ENCODE measurements around the gene RASGRF2.

DNA sequence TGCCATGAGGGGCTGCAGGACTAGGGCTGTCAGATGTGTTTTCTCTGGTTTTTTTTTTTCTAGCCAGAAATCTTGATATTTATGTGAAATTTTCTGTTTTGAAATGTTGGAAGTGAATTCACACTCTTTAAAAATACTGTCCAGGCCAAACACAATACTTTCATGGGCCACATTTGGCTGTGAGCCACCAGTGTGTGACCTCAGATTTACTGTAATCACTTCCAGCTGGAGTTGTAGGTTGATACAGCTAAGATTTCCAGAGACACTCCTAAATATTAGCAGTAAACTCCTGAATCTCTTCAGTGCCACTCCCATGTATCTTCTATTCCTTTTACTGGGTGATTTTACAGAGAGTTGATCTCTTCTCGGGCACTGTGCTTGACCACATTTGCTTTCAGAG is 180.8 kb downstream of the RASGRF2 start:
- no peak for TF ChIP-seq EZH2 (IDR thresholded peaks at IDR 0.05; ENCODE audit: borderline replicate concordance, insufficient read depth, low read length, poor library complexity, severe bottlenecking)
- TF ChIP-seq, protein P1, sequence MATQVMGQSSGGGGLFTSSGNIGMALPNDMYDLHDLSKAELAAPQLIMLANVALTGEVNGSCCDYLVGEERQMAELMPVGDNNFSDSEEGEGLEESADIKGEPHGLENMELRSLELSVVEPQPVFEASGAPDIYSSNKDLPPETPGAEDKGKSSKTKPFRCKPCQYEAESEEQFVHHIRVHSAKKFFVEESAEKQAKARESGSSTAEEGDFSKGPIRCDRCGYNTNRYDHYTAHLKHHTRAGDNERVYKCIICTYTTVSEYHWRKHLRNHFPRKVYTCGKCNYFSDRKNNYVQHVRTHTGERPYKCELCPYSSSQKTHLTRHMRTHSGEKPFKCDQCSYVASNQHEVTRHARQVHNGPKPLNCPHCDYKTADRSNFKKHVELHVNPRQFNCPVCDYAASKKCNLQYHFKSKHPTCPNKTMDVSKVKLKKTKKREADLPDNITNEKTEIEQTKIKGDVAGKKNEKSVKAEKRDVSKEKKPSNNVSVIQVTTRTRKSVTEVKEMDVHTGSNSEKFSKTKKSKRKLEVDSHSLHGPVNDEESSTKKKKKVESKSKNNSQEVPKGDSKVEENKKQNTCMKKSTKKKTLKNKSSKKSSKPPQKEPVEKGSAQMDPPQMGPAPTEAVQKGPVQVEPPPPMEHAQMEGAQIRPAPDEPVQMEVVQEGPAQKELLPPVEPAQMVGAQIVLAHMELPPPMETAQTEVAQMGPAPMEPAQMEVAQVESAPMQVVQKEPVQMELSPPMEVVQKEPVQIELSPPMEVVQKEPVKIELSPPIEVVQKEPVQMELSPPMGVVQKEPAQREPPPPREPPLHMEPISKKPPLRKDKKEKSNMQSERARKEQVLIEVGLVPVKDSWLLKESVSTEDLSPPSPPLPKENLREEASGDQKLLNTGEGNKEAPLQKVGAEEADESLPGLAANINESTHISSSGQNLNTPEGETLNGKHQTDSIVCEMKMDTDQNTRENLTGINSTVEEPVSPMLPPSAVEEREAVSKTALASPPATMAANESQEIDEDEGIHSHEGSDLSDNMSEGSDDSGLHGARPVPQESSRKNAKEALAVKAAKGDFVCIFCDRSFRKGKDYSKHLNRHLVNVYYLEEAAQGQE (IDR thresholded peaks at IDR 0.05; ENCODE audit: borderline replicate concordance), result no peak
- TF ChIP-seq, protein P2, sequence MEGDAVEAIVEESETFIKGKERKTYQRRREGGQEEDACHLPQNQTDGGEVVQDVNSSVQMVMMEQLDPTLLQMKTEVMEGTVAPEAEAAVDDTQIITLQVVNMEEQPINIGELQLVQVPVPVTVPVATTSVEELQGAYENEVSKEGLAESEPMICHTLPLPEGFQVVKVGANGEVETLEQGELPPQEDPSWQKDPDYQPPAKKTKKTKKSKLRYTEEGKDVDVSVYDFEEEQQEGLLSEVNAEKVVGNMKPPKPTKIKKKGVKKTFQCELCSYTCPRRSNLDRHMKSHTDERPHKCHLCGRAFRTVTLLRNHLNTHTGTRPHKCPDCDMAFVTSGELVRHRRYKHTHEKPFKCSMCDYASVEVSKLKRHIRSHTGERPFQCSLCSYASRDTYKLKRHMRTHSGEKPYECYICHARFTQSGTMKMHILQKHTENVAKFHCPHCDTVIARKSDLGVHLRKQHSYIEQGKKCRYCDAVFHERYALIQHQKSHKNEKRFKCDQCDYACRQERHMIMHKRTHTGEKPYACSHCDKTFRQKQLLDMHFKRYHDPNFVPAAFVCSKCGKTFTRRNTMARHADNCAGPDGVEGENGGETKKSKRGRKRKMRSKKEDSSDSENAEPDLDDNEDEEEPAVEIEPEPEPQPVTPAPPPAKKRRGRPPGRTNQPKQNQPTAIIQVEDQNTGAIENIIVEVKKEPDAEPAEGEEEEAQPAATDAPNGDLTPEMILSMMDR (IDR thresholded peaks at IDR 0.05; ENCODE audit: poor library complexity, severe bottlenecking), result no peak
